SK-MEL-5 (cell line): ENCODE measurements around the gene APELA. TPM values are rescaled to one million over a fixed set of nuclear protein-coding genes. Genes with fewer than 3 reads are reported as not detected.

Source experiments
- DNase-seq: peaks from one replicate; pipeline ENCODE4 v3.0.0-alpha.2; 2016; ENCODE audit warnings: low read depth, low spot score
- in situ Hi-C: cut with HindIII; loops from 2 replicates; pipeline ENCODE4 v1.10.0; 2016; ENCODE audit warnings: low sequenced_read_pairs, high pct_unique_total_duplicates, low pct_unique_long_range_greater_than_20kb
- polyA plus RNA-seq, 2 experiments: library from polyadenylated mRNA; depleted of rRNA; stranded (reverse); fragments of >200 nt; gene quantifications; 2 replicates each; pipeline ENCODE4 v1.2.3, GENCODE V29; 2015
- total RNA-seq: library from RNA; depleted of rRNA; stranded (reverse); fragments of >200 nt; shearing (Covaris generic); gene quantifications from 2 replicates; pipeline ENCODE4 v1.2.3, GENCODE V29; 2014; rRNA removed

Gene APELA, protein sequence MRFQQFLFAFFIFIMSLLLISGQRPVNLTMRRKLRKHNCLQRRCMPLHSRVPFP
- not detected in 2 replicates for total RNA-seq
- not detected in 2 replicates for polyA plus RNA-seq (2015; cell fraction: cytosol; rRNA removed)
- polyA plus RNA-seq (2015; cell fraction: nucleus; rRNA removed) = not detected in 2 replicates

- DNase-seq = no peak
- in situ Hi-C loops = no loop called here
Measured at GRCh38 chr4:164876700-164877324, at the start of gene APELA. TSS of gene APELA (plus strand) at chr4:164877178. CDS start at chr4:164877332, 154 bp downstream.

DNA sequence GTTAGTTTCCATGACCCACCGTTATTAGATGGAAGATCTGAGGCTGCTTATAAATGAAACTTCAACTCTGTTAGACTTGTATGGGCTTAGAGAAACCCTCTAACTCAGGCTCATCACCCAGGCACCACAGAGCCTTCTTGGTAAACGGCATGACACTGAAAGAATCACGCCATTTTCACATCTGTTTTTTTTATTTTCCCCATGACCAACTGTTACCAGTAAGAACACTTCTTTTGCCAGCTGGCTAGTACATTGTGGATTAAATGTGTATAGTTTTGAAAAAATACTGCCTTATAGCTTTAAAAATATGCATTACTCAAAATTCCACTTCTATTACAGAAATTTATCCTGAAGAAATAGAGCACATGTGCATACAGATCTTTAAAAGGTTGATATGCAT, 48.0 kb upstream of the APELA start:
- in situ Hi-C loops = no loop called here
- no peak for DNase-seq

DNA sequence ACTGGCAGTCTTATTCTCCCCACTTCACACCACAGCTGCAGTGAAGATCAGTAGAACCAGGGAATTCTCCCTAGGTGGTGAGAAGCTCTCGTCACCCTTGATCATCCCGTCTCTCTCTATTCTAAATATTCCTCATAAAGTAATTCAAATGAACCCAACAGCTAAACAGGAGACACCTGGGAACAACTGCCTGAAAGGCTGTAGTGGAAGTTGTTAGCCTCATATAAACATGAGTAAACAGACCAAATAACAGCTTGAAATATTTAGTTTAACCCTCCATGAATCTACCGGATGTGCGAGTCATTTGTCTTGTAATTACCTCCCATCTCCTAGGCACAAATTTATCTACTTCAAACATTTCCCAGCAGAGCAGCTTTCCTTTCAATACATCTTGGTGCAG, 30.4 kb upstream of the APELA start:
- no peak for DNase-seq

GRCh38 chr4:164847016-164847415, 30.0 kb upstream of the APELA start:
- DNase-seq = no peak
- in situ Hi-C loops = no loop called here

More for the DNA sequence above, 30.4 kb upstream of the APELA start:
- in situ Hi-C loops = no loop called here

- DNase-seq = no peak
- in situ Hi-C loops = no loop called here
Measured at GRCh38 chr4:164847967-164848649, 28.9 kb upstream of the APELA start.

DNA sequence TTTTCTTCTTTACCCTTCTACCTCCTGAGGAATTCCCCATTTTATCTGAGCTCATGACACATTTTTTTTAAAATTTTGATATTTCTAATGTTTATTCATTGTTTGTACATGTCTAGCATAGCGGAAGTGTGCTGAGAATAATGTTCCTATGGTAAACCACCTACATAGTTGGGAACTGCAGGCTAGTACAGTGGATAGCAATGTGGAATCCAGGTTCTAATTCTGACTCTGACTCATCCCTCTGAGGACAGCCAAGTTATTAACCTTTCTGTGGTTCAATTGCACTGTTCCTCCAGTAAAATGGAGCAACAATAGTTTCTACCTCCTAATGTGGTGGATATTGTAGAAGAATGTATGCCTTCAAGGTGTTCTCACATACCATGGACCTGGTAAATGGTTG, 20.6 kb upstream of the APELA start:
- in situ Hi-C loops = no loop called here
- no peak for DNase-seq

GRCh38 chr4:164866817-164867490, 10.0 kb upstream of the APELA start:
- no peak for DNase-seq
- in situ Hi-C loops = no loop called here

- in situ Hi-C loops = no loop called here
- no peak for DNase-seq
Measured at GRCh38 chr4:164871673-164872072, 5.3 kb upstream of the APELA start.

GRCh38 chr4:164872481-164872880, 4.5 kb upstream of the APELA start:
- DNase-seq = no peak
- in situ Hi-C loops = no loop called here

GRCh38 chr4:164874789-164875188, 2.2 kb upstream of the APELA start:
- peak; percentile 77 for DNase-seq
- in situ Hi-C loops = no loop called here

DNA sequence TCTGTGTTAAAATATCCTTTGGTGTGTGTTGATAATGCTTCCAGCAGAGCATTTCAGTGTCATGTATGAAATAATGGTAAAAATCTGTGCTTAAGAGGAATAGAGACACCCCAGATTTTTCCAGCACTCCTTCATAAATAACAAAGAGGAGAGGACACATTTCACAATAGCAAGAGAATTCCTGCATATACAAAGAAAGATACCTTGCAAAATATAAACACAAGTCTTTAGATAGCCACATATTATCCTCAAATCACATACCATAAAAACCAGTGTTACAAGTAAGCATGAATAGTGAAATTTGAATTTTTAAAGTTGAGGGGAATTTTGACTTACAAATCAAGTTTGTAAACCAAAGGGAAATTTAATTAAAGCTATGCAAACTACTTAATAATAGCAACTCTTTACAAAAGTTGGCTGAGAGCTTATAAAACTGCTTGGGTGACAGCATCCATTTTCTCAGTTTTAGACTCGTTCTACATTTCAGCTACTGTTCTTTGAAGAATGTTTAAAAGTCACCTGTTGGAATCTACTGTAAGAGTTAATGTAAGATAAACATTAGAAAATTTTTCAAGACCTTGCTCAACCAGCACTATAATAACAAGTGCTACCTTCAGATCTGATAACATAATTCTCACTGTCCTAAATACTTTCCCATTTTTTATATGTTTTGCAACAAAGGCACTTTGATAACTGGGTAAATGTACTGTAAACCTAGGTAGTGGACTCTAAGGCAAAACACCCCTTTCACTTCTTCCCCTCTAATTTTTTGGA, 3.7 kb downstream of the APELA start:
- DNase-seq = no peak
- in situ Hi-C loops = no loop called here

GRCh38 chr4:164888096-164888715, 11.2 kb downstream of the APELA start:
- in situ Hi-C loops = no loop called here
- DNase-seq = no peak

DNA sequence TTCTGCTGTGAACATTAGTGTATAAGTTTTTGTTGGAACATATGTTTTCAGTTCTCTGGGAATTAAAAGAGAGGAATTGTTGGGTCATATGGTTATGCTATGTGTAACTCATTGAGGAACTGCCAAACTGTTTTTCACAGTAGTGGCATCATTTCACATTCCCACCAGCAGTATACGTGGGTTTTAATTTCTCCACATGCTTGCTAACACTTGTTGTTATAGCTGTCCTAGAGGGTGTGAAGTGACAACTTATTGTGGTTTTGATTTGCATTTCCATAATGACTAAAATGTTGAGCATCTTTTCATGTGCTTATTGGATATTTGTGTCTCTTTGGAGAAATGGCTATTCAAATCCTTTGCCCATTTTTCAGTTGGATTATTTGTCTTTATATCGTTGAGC, 13.7 kb downstream of the APELA start:
- DNase-seq = no peak
- in situ Hi-C loops = no loop called here

- in situ Hi-C loops = no loop called here
- no peak for DNase-seq
Measured at GRCh38 chr4:164892018-164892417, 15.0 kb downstream of the APELA start.

DNA sequence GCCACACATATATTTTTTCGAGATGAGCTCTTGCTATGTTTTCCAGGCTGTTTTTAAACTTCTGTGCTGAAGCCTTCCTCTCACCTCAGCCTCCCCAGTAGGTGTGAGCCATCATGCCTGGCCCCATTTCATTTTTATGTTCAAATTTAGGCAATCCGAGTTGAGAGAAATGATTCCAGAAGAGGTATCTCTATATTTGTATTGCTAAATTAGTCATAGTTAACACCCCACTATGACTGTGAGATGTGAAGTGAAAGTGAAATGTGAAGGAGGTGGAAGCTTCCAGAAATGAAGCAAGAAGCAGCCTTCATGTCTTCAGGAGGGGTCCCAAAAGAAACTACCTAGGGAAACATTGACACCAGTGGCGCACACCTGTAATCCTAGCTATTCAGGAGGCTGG, 17.7 kb downstream of the APELA start:
- in situ Hi-C loops = no loop called here

DNA sequence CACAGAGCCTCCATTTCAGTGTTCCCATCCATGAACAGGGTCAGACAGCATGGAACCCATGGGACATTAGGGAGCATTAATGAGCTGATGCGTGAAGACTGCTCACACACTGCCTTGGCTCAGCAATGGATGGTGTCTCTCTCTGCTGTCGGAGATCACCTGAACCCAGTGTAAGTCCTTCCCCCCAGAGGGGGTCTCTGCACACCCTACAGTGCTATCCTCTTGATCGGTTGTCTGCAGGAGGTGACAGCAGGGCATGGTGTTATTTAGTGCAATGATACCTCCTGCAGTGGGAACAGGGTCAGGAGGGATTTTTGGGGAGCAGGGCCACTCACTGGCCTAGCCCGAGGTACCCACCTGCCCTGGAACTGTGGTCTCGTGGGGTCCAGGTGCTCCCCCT, 25.6 kb downstream of the APELA start:
- in situ Hi-C loops = no loop called here
- no peak for DNase-seq

More for the DNA sequence above, 17.7 kb downstream of the APELA start:
- DNase-seq = no peak

GRCh38 chr4:164904336-164904735, 27.4 kb downstream of the APELA start:
- no peak for DNase-seq
- in situ Hi-C loops = no loop called here
